Right lobe of liver (tissue), 6 donors: ENCODE data around the gene NFIA. TPM values are rescaled to one million over a fixed set of nuclear protein-coding genes. Genes with fewer than 3 reads are reported as not detected.

ENCODE experiments used
- ATAC-seq, 4 donors: fragments of 200-7000 bp; cut with Tn5 transposase; one replicate each; pipeline ENCODE4 v1.9.1; 2020; ENCODE audit warnings: mild to moderate bottlenecking in 4 of 4, moderate library complexity in 4 of 4
- DNase-seq, 3 donors: peaks; one replicate each; pipeline ENCODE4 v3.0.0-alpha.2; 2020
- H3K27ac ChIP-seq, 3 donors: fragments of 200-600 bp; one replicate each; pipeline ENCODE4 v1.8.0; 2022
- H3K27me3 ChIP-seq, 2 donors: fragments of 200-600 bp; one replicate each; pipeline ENCODE4 v1.8.0; 2022
- H3K36me3 ChIP-seq, 4 donors: fragments of 200-600 bp; sonication (generic) in 1 of 4; one replicate each; pipeline versions ENCODE4 v1.5.1 to v1.8.0; 2017 to 2022; ENCODE audit warnings: control low read depth in 1 of 4
- H3K4me1 ChIP-seq, 4 donors: fragments of 200-600 bp; sonication (generic) in 1 of 4; one replicate each; pipeline versions ENCODE4 v1.5.1 to v1.8.0; 2017 to 2022; ENCODE audit warnings: control low read depth in 1 of 4
- H3K4me3 ChIP-seq, 3 donors: fragments of 200-600 bp; one replicate each; pipeline ENCODE4 v1.8.0; 2022
- H3K9me3 ChIP-seq, 4 donors: fragments of 200-600 bp; sonication (generic) in 1 of 4; one replicate each; pipeline versions ENCODE4 v1.5.1 to v1.8.0; 2017 to 2022; ENCODE audit warnings: control low read depth in 1 of 4
- POLR2A ChIP-seq: fragments of 450-650 bp; IDR thresholded peaks from one replicate; pipeline ENCODE4 v1.6.1; 2017; ENCODE audit warnings: antibody characterized with exemption, mild to moderate bottlenecking
- WGBS: methylation state at CpG from one replicate; pipeline ENCODE4 v1.1.6; 2018; ENCODE audit warnings: low coverage, low lambda C conversion rate; ENCODE audit not compliant: insufficient coverage; ENCODE audit errors: missing lambda C conversion rate; 5-methylcytosine and 5-hydroxymethylcytosine counted together
- intact Hi-C, 2 donors: fragments of 100-400 bp; cut with DNase I; formaldehyde crosslinking; loops; one replicate each; pipeline versions ENCODE4 v1.11.2 to v1.14.1; 2022
- total RNA-seq, 6 experiments: library from RNA; depleted of rRNA in 2 of 6; stranded (reverse); fragments of >200 nt in 2 of 6; fragmentation: NEBNext Ultra II Directional in 3 of 6; extraction: Animal tissue kit (Norgen Biotek cat#: 25700) in 3 of 6; gene quantifications; one replicate each; pipeline versions ENCODE4 v1.1.0 to v1.2.4, GENCODE V29; 2016 to 2023
- TF ChIP-seq, protein P1 (sequence below), 4 donors: fragments of 200-600 bp in 3 of 4; fragments of 450-650 bp in 1 of 4; IDR thresholded peaks; one replicate each; pipeline versions ENCODE4 v1.5.1 to v1.8.0; 2016 to 2022; ENCODE audit warnings: antibody characterized with exemption in 4 of 4, mild to moderate bottlenecking in 2 of 4
- donor health status: DM: no; HTN: yes; CAD: no.
- donor health status: DM: no; HTN: no; CAD: no.
- donor health status: DM: no; HTN: no; CAD: no.
- donor health status: DM: no; HTN: yes; CAD: no.
- donor health status: DM: no; HTN: yes; CAD: no.

NFIA gene
- total RNA-seq, 6 experiments from 2014 or later: 36.7 to 97.2 (median 57.9) TPM

DNA sequence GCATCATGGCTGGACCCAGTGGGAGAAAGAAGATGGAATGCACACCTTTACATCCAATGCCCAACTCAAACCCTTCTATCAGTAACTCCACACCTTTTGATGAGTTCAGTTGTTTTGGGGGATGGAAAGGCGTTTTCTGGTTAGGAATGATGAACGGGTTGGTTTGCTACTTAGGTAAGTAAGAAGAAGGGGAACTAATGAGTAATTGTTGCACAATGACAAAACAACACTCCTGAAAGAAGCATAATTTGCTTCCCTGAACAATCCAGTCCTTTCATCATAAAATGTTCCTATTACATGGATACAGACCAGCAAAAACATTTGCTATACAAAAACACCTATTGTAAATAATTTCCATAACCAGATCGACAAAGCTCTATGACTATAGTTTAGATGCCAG, 35.9 kb upstream of the NFIA start:
- intact Hi-C loops: loop anchor here in 1 of 2 donors (10.0 kb wide), 3 partner anchors 408 to 892 kb away; no protein-coding TSS in a partner anchor
- ATAC-seq (no peak), DNase-seq (no peak)
- Histone ChIP-seq H3K4me3 (no peak overlapping the region), H3K27me3 (no peaks in the 10 kb centered on the region), H3K9me3 (no peaks in the 10 kb centered on the region), H3K4me1 (peaks cover 0 to 10% (median 4%) of the 10 kb centered on the region in 4 donors), H3K27ac (no peak overlapping the region), H3K36me3 (no peaks in the 10 kb centered on the region)
- 81% methylated on average over 3 of the region's 3 CpGs for WGBS
- TF ChIP-seq, protein P1, sequence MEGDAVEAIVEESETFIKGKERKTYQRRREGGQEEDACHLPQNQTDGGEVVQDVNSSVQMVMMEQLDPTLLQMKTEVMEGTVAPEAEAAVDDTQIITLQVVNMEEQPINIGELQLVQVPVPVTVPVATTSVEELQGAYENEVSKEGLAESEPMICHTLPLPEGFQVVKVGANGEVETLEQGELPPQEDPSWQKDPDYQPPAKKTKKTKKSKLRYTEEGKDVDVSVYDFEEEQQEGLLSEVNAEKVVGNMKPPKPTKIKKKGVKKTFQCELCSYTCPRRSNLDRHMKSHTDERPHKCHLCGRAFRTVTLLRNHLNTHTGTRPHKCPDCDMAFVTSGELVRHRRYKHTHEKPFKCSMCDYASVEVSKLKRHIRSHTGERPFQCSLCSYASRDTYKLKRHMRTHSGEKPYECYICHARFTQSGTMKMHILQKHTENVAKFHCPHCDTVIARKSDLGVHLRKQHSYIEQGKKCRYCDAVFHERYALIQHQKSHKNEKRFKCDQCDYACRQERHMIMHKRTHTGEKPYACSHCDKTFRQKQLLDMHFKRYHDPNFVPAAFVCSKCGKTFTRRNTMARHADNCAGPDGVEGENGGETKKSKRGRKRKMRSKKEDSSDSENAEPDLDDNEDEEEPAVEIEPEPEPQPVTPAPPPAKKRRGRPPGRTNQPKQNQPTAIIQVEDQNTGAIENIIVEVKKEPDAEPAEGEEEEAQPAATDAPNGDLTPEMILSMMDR (IDR thresholded peaks at IDR 0.05): no peak
- TF ChIP-seq POLR2A: no peak

DNA sequence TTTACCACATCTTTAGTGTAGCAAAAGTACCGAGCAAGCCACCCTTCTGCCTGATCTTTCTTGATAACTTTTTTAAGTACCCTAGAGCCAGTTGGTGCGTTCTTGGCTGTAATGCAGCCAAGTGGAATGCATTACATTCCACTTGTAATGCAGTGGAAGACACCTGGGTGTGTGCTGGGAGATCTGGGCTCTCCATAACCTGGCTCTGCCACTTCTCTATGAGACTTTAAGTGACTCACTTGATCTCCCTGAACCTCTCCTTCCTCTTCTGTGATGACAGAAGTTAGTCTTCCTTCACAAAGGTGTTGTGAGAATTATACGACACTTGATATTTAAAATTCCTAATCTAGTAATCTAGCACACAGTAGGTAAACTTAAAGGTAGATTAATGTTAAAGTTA, 35.3 kb upstream of the NFIA start:
- peaks cover 0 to 10% (median 4%) of the 10 kb centered on the region in 4 donors for H3K4me1 ChIP-seq
- 84% methylated on average over 3 of the region's 3 CpGs for whole genome bisulfite sequencing
- no peak overlapping the region for H3K4me3 ChIP-seq
- no peak for DNase-seq
- no peaks in the 10 kb centered on the region for H3K9me3 ChIP-seq
- TF ChIP-seq POLR2A: no peak
- TF ChIP-seq, protein P1 (IDR thresholded peaks at IDR 0.05): no peak
- intact Hi-C loops: loop anchor here in 1 of 2 donors (10.0 kb wide), 3 partner anchors 408 to 892 kb away; no protein-coding TSS in a partner anchor
- H3K27ac ChIP-seq: no peak overlapping the region
- no peak for ATAC-seq
- no peaks in the 10 kb centered on the region for H3K27me3 ChIP-seq
- no peaks in the 10 kb centered on the region for H3K36me3 ChIP-seq

DNA sequence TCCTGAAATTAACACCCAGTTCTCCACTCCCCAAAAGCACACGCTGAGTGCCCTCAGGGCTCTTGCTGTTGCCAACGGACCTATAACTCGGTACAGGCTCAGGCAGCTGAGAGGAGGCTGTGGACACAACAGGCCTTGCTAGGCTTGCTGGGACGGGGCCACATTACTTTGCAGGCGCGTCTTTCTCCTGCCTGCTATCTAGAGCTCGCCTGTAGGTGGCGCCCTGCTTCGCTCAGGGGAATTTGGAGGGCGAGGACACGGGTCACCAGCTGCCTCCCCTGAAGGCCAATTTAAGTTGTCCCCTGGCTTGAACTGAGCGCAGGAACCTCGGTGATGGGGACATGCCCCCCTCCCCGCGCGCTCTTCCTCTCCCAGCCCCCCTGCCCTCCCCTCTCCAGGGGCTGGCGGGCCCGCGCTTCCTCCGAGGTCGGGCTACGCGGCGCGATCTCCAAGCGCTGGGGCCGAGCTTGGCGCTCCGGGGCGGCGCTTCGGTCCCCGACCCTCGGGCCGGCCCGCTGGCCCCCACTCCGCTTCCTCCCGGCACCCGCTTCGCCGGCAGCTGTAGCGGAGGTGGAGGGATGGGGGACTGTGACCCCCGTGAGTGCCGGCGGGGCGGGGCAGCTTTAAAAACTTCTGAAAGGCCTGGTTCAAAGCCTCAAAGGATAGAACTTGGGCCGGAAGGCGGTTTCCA, 32.4 kb upstream of the NFIA start:
- no peaks in the 10 kb centered on the region for H3K27me3 ChIP-seq
- H3K36me3 ChIP-seq: no peaks in the 10 kb centered on the region
- TF ChIP-seq, protein P1 (IDR thresholded peaks at IDR 0.05): peak; percentile 96 to 99 (median 97)
- no peak for TF ChIP-seq POLR2A
- 0% methylated on average over 8 of the region's 48 CpGs for WGBS
- H3K4me3 ChIP-seq: peak overlapping the region; percentile 78 to 93 (median 84)
- peak overlapping the region; percentile 82 to 97 (median 91) for H3K27ac ChIP-seq
- intact Hi-C loops: loop anchor here (10.0 kb wide), 5 partner anchors 285 to 895 kb away; no protein-coding TSS in a partner anchor
- DNase-seq (peak; percentile 94 to 95 (median 95)), ATAC-seq (peak; percentile 88 to 93 (median 90))
- no peaks in the 10 kb centered on the region for H3K9me3 ChIP-seq
- H3K4me1 ChIP-seq: peaks cover 0 to 14% (median 7%) of the 10 kb centered on the region in 4 donors

DNA sequence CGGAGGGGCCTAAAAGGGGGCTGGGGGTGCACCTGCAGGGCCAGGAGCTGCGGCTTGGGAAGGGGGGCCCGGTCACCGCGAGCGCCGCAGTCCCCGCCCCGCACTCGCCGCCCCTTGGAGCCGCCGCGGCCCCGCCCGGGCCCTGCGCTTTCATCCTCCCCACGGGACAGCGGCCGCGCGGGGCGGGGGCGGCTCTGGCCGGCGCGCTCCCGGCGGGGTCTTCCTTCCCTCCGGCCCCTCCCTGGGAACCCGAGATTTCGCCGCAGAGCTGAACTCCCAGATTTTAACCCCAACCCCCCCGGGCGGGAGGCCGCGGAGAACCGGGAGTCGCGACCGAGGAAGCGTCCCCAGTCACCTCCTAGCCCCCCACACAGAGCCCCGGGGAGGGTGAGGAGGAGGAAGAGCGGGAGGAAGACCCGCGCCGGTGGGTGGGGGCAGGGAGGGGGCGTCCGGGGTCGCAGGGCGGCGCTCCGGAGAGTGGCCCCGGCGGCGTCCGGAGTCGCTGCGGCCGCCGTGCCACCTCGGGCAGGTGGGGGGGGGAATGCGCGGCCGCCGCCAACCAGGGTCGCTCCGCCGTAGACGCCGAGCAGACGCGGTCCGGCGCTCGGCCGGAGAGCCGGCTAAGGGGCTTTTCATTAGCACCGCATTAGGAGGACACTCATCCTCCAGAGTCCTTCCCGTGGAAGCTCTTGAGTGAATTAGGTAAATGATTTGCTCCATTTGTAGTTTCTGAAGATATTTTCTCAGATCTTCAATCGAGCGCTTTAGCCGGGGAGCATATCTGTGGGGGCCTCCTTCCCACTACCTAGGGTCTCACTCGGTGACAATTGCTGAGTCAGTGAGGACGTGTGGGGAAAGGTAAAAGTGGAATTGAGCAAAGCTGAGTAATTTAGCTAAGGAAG, 31.6 kb upstream of the NFIA start:
- WGBS: 0% methylated on average over 25 of the region's 85 CpGs
- no peaks in the 10 kb centered on the region for H3K36me3 ChIP-seq
- H3K4me1 ChIP-seq: peaks cover 0 to 21% (median 10%) of the 10 kb centered on the region in 4 donors
- intact Hi-C loops: loop anchor here (10.0 kb wide), 2 partner anchors 284 to 294 kb away; no protein-coding TSS in a partner anchor
- ATAC-seq: peak; percentile 60 to 78 (median 73)
- no peaks in the 10 kb centered on the region for H3K27me3 ChIP-seq
- peak overlapping the region; percentile 78 to 93 (median 84) for H3K4me3 ChIP-seq
- TF ChIP-seq, protein P1 (IDR thresholded peaks at IDR 0.05): no peak
- peak; percentile 46 for TF ChIP-seq POLR2A
- H3K27ac ChIP-seq: peak overlapping the region; percentile 82 to 97 (median 91)
- no peaks in the 10 kb centered on the region for H3K9me3 ChIP-seq
- peak; percentile 70 to 76 (median 72) for DNase-seq
